ENCODE measurements around the gene JAG2.
"Not testable (repeated sequence)": the region's sequence is repeated elsewhere in the genome, so short reads cannot be mapped to it uniquely, and the experiment has no call there.

JAG2 gene

GRCh38 chr14:105123064-105123665 is 45.4 kb downstream of the JAG2 start:
- Mint-ChIP-seq H3K4me1 (no peaks in the 10 kb centered on the region), H3K4me3 (no peak overlapping the region), H3K36me3 (peaks cover 5% of the 10 kb centered on the region), H3K27ac (no peak overlapping the region), H3K9me3 (peaks cover 15% of the 10 kb centered on the region), H3K27me3 (peaks cover 92% of the 10 kb centered on the region)
- ATAC-seq = no peak

DNA sequence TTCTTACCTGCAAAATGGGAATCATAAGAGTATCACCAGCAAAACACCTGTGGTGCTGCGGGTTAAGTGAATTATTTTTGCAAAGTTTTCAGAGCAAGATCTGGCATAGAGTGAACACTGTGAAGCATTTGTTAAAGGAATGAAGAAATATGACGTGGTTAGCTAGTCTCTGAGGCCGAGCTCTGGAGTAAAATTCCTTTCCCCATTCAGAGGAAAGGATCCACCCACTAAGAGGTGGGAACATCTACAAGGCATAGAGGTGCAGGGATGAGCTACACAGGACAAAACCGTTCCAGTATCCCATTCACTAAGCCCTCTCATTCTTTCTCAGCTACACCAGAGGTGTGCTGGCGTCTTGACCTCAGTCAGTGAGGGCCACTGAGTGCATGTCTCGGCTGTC is 48.5 kb downstream of the JAG2 start:
- no peak for ATAC-seq
- no peak overlapping the region for H3K27ac Mint-ChIP-seq
- peaks cover 5% of the 10 kb centered on the region for H3K36me3 Mint-ChIP-seq
- H3K4me1 Mint-ChIP-seq = no peaks in the 10 kb centered on the region
- H3K27me3 Mint-ChIP-seq = peaks cover 96% of the 10 kb centered on the region
- no peak overlapping the region for H3K4me3 Mint-ChIP-seq
- H3K9me3 Mint-ChIP-seq = peaks cover 15% of the 10 kb centered on the region

DNA sequence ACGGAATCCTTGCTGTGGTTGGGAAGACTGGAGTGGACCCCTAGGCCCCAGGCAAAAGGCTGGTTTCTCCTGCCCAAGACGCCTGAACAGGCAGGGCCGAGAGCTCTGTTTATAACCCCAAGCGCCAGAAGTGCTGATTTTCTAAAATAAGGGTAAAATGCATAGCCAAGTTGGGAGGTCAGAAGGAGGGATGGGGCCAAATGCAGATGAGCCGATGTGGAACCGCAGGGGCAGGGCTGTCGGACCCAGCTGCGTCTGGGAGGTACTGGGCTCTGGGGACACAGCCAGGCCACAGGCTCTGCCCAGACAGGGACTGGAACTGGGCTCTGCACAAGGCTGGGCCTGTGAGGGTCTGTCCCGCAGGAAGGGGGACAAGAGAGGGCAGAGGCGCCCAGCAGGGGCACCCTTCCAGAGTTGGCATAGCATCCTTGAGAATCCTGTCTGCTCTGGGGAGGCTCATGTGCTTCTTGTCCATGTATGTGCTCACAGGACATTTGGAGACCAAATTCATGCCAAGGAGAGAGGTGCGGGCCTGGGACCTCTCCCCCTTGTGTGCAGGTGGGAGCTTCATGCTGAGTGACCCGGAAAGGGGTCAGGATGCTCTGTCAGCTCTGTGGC is 49.1 kb downstream of the JAG2 start:
- ATAC-seq = no peak
- H3K4me3 Mint-ChIP-seq = no peak overlapping the region
- H3K27me3 Mint-ChIP-seq = peaks cover 96% of the 10 kb centered on the region
- no peaks in the 10 kb centered on the region for H3K4me1 Mint-ChIP-seq
- H3K36me3 Mint-ChIP-seq = peaks cover 5% of the 10 kb centered on the region
- H3K9me3 Mint-ChIP-seq = peaks cover 15% of the 10 kb centered on the region
- H3K27ac Mint-ChIP-seq = no peak overlapping the region

- Mint-ChIP-seq H3K36me3 (peaks cover 5% of the 10 kb centered on the region), H3K9me3 (peaks cover 15% of the 10 kb centered on the region), H3K4me3 (no peak overlapping the region), H3K4me1 (no peaks in the 10 kb centered on the region), H3K27ac (no peak overlapping the region), H3K27me3 (peaks cover 90% of the 10 kb centered on the region)
- ATAC-seq = no peak
These were observed 49.7 kb downstream of the JAG2 start for GRCh38 chr14:105118646-105119407.

DNA sequence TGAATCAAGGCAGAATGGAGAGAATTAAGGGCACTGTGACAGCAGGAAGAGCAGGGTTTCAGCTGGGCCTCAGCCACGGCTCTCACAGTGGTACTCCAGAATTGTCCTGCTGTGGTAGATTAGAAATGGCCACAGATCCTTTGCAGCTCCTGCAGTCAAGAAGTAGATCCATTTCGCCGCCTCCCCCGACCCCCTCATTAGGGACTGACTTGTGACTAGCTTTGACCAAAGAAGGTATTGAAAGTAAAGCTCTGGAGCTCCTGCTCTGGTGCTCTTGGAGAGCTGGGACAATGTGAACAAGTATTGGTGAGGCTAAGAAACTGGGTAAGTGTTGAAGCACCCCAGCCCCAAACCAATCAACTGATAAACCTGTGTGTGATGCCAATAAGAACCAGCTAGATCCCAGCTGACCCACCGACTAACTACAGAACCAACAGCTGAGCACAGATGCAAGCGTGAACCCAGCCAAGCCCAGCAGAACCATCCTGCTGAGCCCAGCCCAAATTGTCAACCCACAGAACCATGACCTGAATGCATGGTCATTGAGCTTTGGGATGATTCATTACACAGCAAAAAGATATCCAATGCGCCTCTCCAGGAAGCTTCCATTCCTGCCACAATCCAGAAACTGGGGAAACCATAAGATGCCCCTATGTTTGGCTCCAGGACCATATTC is 50.7 kb downstream of the JAG2 start:
- no peak for ATAC-seq

GRCh38 chr14:105117257-105117646 is 51.3 kb downstream of the JAG2 start:
- Mint-ChIP-seq H3K4me1 (no peaks in the 10 kb centered on the region), H3K27me3 (peaks cover 75% of the 10 kb centered on the region), H3K9me3 (peaks cover 14% of the 10 kb centered on the region), H3K36me3 (peaks cover 4% of the 10 kb centered on the region), H3K4me3 (no peak overlapping the region), H3K27ac (no peak overlapping the region)
- no peak for ATAC-seq

More for the DNA sequence above, 50.7 kb downstream of the JAG2 start:
- Mint-ChIP-seq H3K4me3 (no peak overlapping the region), H3K27ac (no peak overlapping the region), H3K9me3 (peaks cover 15% of the 10 kb centered on the region), H3K4me1 (no peaks in the 10 kb centered on the region), H3K36me3 (peaks cover 5% of the 10 kb centered on the region), H3K27me3 (peaks cover 81% of the 10 kb centered on the region)

DNA sequence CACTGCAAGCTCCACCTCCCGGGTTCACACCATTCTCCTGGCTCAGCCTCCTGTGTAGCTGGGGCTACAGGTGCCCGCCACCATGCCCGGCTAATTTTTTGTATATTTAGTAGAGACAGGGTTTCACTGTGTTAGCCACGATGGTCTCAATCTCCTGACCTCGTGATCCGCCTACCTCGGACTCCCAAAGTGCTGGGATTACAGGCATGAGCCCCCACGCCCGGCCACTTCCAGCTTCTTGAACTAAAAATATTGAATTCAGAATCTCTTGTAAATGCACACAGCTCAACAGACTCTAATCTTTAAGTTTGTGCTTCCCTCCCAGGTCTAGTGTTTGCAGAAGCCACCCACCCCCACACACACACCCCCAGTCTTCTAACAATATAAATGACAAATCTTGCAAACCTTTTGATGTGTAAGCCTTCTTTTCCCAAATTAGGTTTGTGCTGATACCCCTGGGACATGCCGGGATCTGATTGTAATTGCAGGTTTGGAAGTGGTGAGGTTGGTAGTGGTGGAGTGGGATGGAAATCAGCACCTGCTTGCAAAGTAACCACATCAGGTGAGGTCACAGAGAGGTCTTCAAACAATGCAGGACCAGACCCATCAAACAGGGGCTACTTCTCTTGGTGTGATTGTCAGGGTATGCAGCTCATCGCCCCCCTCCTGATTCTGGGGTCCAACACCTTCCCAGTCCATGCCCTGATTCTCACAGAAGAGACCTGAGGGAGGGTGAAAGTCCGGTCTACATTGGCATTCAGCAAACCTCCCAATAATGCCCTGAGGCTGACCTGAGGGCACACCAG is 51.9 kb downstream of the JAG2 start:
- Mint-ChIP-seq H3K36me3 (no peaks in the 10 kb centered on the region), H3K4me1 (no peaks in the 10 kb centered on the region), H3K4me3 (no peak overlapping the region), H3K27me3 (peaks cover 69% of the 10 kb centered on the region), H3K9me3 (peaks cover 10% of the 10 kb centered on the region), H3K27ac (no peak overlapping the region)
- no peak for ATAC-seq

DNA sequence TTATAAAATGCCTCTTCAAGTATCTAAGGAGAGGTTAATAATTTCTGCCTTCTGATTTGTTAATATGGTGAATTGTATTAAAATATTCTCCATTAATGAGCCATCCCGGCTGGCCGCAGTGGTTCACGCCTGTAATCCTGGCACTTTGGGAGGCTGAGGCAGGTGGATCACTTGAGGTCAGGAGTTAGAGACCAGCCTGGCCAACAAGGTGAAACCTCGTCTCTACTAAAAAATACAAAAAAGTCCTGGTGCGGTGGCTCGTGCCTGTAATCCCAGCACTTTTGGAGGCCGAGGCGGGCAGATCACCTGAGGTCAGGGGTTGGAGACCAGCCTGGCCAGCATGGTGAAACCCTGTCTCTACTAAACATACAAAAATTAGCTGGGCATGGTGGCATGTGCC is 59.3 kb downstream of the JAG2 start:
- ATAC-seq = not testable (repeated sequence)

DNA sequence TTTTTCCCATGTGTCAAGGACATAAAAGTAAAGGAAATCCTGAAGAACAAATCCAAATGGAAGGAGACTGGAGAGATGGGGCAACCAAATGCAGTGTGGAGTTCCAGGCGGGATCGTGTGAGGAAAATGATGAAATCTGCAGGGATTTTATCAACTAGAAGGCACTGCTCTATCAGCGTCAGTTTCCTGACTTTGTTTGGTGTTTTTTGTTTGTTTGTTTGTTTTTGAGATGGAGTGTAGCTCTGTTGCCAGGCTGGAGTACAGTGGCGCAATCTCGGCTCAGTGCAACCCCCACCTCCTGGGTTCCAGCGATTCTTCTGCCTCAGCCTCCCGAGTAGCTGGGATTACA is 60.1 kb downstream of the JAG2 start:
- no peaks in the 10 kb centered on the region for H3K36me3 Mint-ChIP-seq
- no peak overlapping the region for H3K4me3 Mint-ChIP-seq
- no peak for ATAC-seq
- peaks cover 46% of the 10 kb centered on the region for H3K27me3 Mint-ChIP-seq
- peaks cover 7% of the 10 kb centered on the region for H3K4me1 Mint-ChIP-seq
- no peak overlapping the region for H3K27ac Mint-ChIP-seq
- H3K9me3 Mint-ChIP-seq = peaks cover 4% of the 10 kb centered on the region

More for the DNA sequence above, 59.3 kb downstream of the JAG2 start:
- H3K27me3 Mint-ChIP-seq = peaks cover 38% of the 10 kb centered on the region
- not testable (repeated sequence) for H3K4me1 Mint-ChIP-seq, H3K36me3 Mint-ChIP-seq, H3K4me3 Mint-ChIP-seq, H3K9me3 Mint-ChIP-seq, H3K27ac Mint-ChIP-seq

DNA sequence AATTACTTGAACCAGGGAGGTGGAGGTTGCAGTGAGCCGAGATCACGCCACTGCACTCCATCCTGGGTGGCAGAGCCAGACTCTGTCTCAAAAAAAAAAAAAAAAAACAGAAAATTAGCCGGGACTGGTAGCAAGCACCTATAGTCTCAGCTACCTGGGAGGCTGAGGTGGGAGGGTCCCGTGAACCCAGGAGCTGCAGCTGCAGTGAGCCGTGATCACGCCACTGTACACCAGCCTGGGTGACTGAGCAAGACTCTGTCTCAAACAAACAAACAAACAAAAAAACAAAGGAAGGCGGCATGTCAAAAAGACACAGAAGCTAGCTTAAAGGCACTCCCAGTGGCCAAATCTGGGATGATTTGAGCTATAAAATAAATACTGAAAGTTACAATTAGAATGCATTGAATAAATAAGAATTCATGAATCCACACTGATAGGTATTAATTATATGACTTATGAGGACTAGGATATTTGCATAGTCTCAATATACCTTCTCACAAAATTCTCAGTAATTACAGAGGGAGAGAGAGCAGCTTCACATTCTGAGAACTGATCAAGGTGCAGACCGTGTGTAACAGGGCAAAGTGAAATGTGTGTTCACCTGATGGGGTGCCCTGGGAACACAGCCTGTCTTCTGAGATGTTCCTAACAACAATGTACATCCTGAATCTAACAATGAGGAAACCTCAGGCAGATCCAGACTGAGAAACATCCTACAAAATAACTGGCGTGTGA is 60.6 kb downstream of the JAG2 start:
- Mint-ChIP-seq H3K36me3 (no peaks in the 10 kb centered on the region), H3K4me3 (no peak overlapping the region), H3K4me1 (peaks cover 7% of the 10 kb centered on the region), H3K9me3 (peaks cover 4% of the 10 kb centered on the region), H3K27ac (no peak overlapping the region), H3K27me3 (peaks cover 51% of the 10 kb centered on the region)
- ATAC-seq = no peak

DNA sequence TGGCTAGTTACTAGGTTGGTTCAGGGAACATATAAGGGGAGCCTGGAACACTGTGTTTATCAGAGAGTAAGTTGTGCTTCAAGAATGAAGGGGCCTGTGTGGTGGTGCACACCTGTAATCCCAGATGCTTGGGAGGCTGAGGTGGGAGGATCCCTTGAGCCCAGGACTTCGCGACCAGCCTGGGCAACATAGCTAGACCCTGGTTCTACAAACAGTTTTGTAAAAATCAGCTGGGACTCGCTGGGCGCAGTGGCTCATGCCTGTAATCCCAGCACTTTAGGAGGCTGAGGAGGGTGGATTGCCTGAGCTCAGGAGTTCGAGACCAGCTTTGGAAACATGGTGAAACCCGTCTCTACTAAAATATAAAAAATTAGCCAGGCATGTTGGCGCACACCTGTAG is 61.2 kb downstream of the JAG2 start:
- Mint-ChIP-seq H3K27me3 (peaks cover 57% of the 10 kb centered on the region), H3K9me3 (peaks cover 4% of the 10 kb centered on the region), H3K27ac (no peak overlapping the region), H3K36me3 (no peaks in the 10 kb centered on the region), H3K4me1 (peaks cover 7% of the 10 kb centered on the region), H3K4me3 (no peak overlapping the region)
- no peak for ATAC-seq

- Mint-ChIP-seq H3K27me3 (peaks cover 78% of the 10 kb centered on the region), H3K4me3 (no peak overlapping the region), H3K36me3 (no peaks in the 10 kb centered on the region), H3K27ac (no peak overlapping the region), H3K4me1 (peaks cover 7% of the 10 kb centered on the region), H3K9me3 (peaks cover 4% of the 10 kb centered on the region)
- ATAC-seq = no peak
These were observed 63.4 kb downstream of the JAG2 start for GRCh38 chr14:105105158-105105557.

DNA sequence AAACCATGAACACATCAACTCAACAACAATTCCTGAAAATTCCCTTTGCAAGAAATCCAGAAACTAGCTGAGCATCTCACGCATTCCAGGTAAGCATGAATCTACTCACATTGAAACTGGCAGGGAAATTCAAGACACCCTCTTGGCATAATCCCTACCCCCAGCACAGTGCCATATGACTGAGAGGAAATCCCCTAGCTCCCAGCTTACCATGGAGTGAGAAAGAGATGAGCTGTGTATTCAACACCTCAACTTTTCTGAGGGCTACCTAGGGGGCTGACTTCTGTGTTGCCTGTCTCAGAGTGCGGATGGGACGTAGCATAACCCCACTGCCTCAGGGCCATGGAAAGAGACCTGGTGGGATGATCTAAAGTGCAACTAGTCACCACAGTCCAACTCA is 65.7 kb downstream of the JAG2 start:
- Mint-ChIP-seq H3K27me3 (peaks cover 90% of the 10 kb centered on the region), H3K27ac (no peak overlapping the region), H3K4me3 (no peak overlapping the region), H3K36me3 (peaks cover 6% of the 10 kb centered on the region), H3K4me1 (peaks cover 12% of the 10 kb centered on the region), H3K9me3 (peaks cover 7% of the 10 kb centered on the region)
- no peak for ATAC-seq

DNA sequence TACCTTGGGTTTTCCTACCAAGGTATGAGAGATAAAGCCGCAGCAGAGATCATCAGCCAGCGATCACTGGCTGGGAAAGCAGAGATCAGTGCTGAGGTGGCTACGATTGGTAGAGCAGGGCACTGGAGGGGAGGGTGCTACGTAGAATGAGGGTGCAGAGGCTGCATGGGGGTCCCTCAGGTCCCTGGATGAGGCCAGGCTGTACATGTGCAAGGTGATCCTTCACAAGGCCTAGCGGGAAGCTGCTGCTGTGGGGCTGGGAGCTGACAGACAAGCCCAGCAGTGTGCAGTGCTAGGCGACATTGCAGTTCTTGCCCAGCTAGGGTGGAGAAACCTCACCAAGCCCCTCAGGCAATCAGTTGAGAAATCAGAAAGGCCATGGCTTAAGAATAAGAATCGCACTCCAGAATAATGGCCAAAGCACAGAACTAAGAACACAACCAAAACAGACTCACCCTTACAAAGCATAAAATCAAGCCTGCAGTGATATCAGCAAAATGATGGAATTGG is 66.2 kb downstream of the JAG2 start:
- Mint-ChIP-seq H3K4me3 (no peak overlapping the region), H3K9me3 (peaks cover 7% of the 10 kb centered on the region), H3K27ac (no peak overlapping the region), H3K4me1 (peaks cover 12% of the 10 kb centered on the region), H3K27me3 (peaks cover 91% of the 10 kb centered on the region), H3K36me3 (peaks cover 6% of the 10 kb centered on the region)
- no peak for ATAC-seq

All from stimulated activated memory B cell treated with anti-CD40 and anti-IgM and Interleukin-4, amounts not matched to agents 10 μg/mL and 1 μg/mL and 100 μg/mL, for 72 hours (primary cell).